Neuronal stem cell (in vitro differentiated cells): Measurements from ENCODE around the gene CHKA.

Experiments
- DNase-seq: peaks from one replicate; pipeline ENCODE4 v3.0.0-alpha.2; 2013; ENCODE audit warnings: low spot score
- H2AFZ ChIP-seq: one replicate; pipeline ENCODE4 v1.6.1; 2013; ENCODE audit warnings: mild to moderate bottlenecking, low read length, inconsistent platforms
- H2AK5ac ChIP-seq: 2 replicates; pipeline ENCODE4 v1.6.1; 2013; ENCODE audit warnings: low read depth, mild to moderate bottlenecking, inconsistent platforms, low read length, moderate library complexity, mixed read lengths
- H2BK120ac ChIP-seq: 2 replicates; pipeline ENCODE4 v1.6.1; 2013; ENCODE audit warnings: low read depth, mild to moderate bottlenecking, inconsistent platforms, low read length, moderate library complexity, mixed read lengths
- H2BK12ac ChIP-seq: one replicate; pipeline ENCODE4 v1.6.1; 2013; ENCODE audit warnings: low read length, inconsistent platforms
- H2BK15ac ChIP-seq: 2 replicates; pipeline ENCODE4 v1.6.1; 2013; ENCODE audit warnings: mild to moderate bottlenecking, low read length, inconsistent platforms, mixed read lengths
- H2BK5ac ChIP-seq: one replicate; pipeline ENCODE4 v1.6.1; 2013; ENCODE audit warnings: inconsistent platforms, mild to moderate bottlenecking, low read length, moderate library complexity
- H3K14ac ChIP-seq: one replicate; pipeline ENCODE4 v1.6.1; 2013; ENCODE audit warnings: low read length, inconsistent platforms
- H3K18ac ChIP-seq: 2 replicates; pipeline ENCODE4 v1.6.1; 2013; ENCODE audit warnings: low read length, inconsistent platforms
- H3K23ac ChIP-seq: 2 replicates; pipeline ENCODE4 v1.6.1; 2013; ENCODE audit warnings: low read depth, mild to moderate bottlenecking, mixed read lengths, low read length, inconsistent platforms; ENCODE audit not compliant: poor library complexity
- H3K27ac ChIP-seq: replicated peaks from 3 replicates; pipeline ENCODE4 v1.5.1; 2013; ENCODE audit warnings: low read length, inconsistent platforms
- H3K27me3 ChIP-seq, 3 experiments: 2 replicates each; pipeline ENCODE4 v1.6.1; 2013; ENCODE audit warnings: low read length in 3 of 3, mild to moderate bottlenecking in 2 of 3, inconsistent platforms in 1 of 3, low read depth in 1 of 3, mixed read lengths in 1 of 3, moderate library complexity in 1 of 3; ENCODE audit not compliant: control insufficient read depth in 3 of 3, insufficient read depth in 3 of 3
- H3K36me3 ChIP-seq, 2 donors: replicated peaks in 1 of 2; 2 replicates each; pipeline ENCODE4 v1.6.1; 2013; ENCODE audit warnings: low read length in 2 of 2; ENCODE audit not compliant: control insufficient read depth in 2 of 2, insufficient read depth in 2 of 2
- H3K4ac ChIP-seq: 2 replicates; pipeline ENCODE4 v1.6.1; 2013; ENCODE audit warnings: inconsistent platforms, mild to moderate bottlenecking, low read length, moderate library complexity
- H3K4me1 ChIP-seq, 2 donors: 1 replicate in 1 of 2; 2 replicates in 1 of 2; pipeline ENCODE4 v1.6.1; 2013; ENCODE audit warnings: low read length in 2 of 2, low read depth in 1 of 2; ENCODE audit not compliant: control insufficient read depth in 2 of 2, insufficient read depth in 1 of 2
- H3K4me2 ChIP-seq: one replicate; pipeline ENCODE4 v1.6.1; 2013; ENCODE audit warnings: mild to moderate bottlenecking, low read length, inconsistent platforms; ENCODE audit not compliant: insufficient read depth, poor library complexity, severe bottlenecking
- H3K4me3 ChIP-seq, 2 donors: 2 replicates each; pipeline ENCODE4 v1.5.1; 2013; ENCODE audit warnings: low read length in 2 of 2, mild to moderate bottlenecking in 2 of 2, inconsistent platforms in 1 of 2, moderate library complexity in 1 of 2
- H3K79me1 ChIP-seq: one replicate; pipeline ENCODE4 v1.6.1; 2013; ENCODE audit warnings: low read depth, mild to moderate bottlenecking, inconsistent platforms, low read length, moderate library complexity
- H3K9ac ChIP-seq: one replicate; pipeline ENCODE4 v1.6.1; 2013; ENCODE audit warnings: mild to moderate bottlenecking, low read depth, low read length, inconsistent platforms; ENCODE audit not compliant: poor library complexity
- H3K9me3 ChIP-seq, 2 donors: replicated peaks in 1 of 2; 2 replicates each; pipeline versions ENCODE3 to v1.6.1; 2013; ENCODE audit warnings: low read length in 2 of 2, mild to moderate bottlenecking in 2 of 2, inconsistent platforms in 1 of 2, low read depth in 1 of 2, mixed read lengths in 1 of 2, moderate library complexity in 1 of 2; ENCODE audit not compliant: control insufficient read depth in 2 of 2, insufficient read depth in 1 of 2
- H4K8ac ChIP-seq: one replicate; pipeline ENCODE4 v1.6.1; 2013; ENCODE audit warnings: low read depth, mild to moderate bottlenecking, inconsistent platforms, low read length, moderate library complexity
- H4K91ac ChIP-seq: one replicate; pipeline ENCODE4 v1.6.1; 2013; ENCODE audit warnings: low read length, low read depth, mild to moderate bottlenecking, inconsistent platforms; ENCODE audit not compliant: poor library complexity
- WGBS, 2 donors: extraction: QIAGEN DNeasy Blood & Tissue Kit; methylation state at CpG; one replicate each; pipeline ENCODE4 v1.1.7; 2013; ENCODE audit warnings: missing lambda C conversion rate in 2 of 2, mixed read lengths in 1 of 2; ENCODE audit not compliant: insufficient read length in 2 of 2, insufficient replicate concordance in 1 of 2; ENCODE audit errors: extremely low coverage in 2 of 2; 5-methylcytosine and 5-hydroxymethylcytosine counted together

CHKA gene

DNA sequence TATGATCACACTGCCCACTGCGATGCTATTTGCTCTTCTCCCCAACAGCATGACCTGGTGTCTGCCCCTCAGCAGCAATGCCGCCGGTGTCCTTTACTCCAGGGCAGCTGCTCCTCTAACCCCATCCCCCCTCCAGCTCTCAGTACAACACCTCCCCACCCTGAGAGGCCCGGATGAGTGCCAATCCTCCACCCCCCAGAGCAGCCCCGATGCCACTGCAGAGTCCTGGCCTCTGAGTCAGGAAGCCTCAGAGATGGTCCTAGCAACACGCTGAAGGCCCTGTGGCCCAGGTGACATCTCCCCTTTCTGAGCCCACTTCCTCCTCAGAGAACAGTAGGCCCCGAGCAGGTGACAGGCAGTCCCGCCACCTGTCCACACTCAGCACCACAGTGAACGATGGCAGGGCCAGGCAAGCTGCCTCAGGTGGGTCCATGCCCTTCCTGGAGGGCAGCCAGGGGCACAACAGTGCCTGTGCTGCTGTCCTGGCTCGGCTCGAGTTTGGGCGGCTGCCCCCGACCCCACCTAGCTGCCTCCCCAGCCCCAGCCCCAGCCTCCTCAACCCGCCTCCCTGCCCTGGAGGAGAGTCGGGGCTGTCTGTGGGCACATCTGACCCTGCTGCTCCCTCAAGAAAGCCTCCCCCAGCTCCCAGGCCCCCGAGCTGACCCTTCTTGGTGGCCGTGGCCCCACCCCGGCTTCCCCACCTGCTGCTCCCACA is 94.6 kb downstream of the CHKA start:
- H3K79me1 ChIP-seq, result peaks cover 11% of the 10 kb centered on the region
- no peak overlapping the region for H3K18ac ChIP-seq
- H3K27me3 ChIP-seq, result no peaks in the 10 kb centered on the region
- H2AK5ac ChIP-seq, result peak overlapping the region; percentile 74
- peaks cover 0 to 12% of the 10 kb centered on the region in 2 donors for H3K36me3 ChIP-seq
- peaks cover 1 to 17% of the 10 kb centered on the region in 2 donors for H3K9me3 ChIP-seq
- H3K4me2 ChIP-seq, result no peak overlapping the region
- peak overlapping the region; percentile 35 for H2BK5ac ChIP-seq
- no peak overlapping the region for H2BK120ac ChIP-seq
- H4K8ac ChIP-seq, result no peak overlapping the region
- peak overlapping the region in 1 of 2 donors; percentile 34 for H3K4me3 ChIP-seq
- H2AFZ ChIP-seq, result no peak overlapping the region
- DNase-seq, result no peak
- no peak overlapping the region for H4K91ac ChIP-seq
- H3K27ac ChIP-seq, result no peak overlapping the region
- peaks cover 8 to 10% of the 10 kb centered on the region in 2 donors for H3K4me1 ChIP-seq
- H3K23ac ChIP-seq, result no peak overlapping the region
- H3K9ac ChIP-seq, result no peak overlapping the region
- H2BK12ac ChIP-seq, result no peak overlapping the region
- WGBS, 2 donors, result no CpG with 5 or more reads among the region's 18 CpGs
- H3K4ac ChIP-seq, result no peak overlapping the region
- no peak overlapping the region for H3K14ac ChIP-seq
- no peak overlapping the region for H2BK15ac ChIP-seq

DNA sequence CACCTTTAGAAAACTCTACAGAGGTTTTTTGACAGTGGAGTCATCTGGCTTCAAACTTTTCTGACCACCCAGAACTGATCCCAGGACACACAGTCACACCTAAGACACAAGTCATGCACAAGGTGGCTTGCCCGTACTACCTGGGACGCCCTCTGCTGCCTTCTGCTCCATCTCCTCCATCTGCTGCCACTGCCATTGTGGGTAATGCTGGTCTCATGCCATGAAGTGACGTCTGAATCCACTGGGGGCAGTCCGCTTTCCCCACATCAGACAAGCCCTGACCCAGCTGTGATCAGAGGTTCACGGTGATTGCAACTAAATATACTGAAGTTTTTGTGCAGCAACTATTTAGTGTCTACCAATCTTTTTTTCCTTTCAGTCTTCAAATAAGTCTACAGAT is 96.1 kb downstream of the CHKA start:
- peaks cover 0 to 12% of the 10 kb centered on the region in 2 donors for H3K36me3 ChIP-seq
- no peak overlapping the region for H3K4me3 ChIP-seq
- H3K9me3 ChIP-seq, result peaks cover 1 to 17% of the 10 kb centered on the region in 2 donors
- no peak overlapping the region for H3K4ac ChIP-seq
- no peak overlapping the region for H3K14ac ChIP-seq
- H2BK120ac ChIP-seq, result no peak overlapping the region
- H3K9ac ChIP-seq, result peak overlapping the region; percentile 1
- H3K23ac ChIP-seq, result no peak overlapping the region
- H2AK5ac ChIP-seq, result no peak overlapping the region
- no peak overlapping the region for H3K4me2 ChIP-seq
- no peak overlapping the region for H3K18ac ChIP-seq
- H2BK12ac ChIP-seq, result no peak overlapping the region
- no peak for DNase-seq
- no peak overlapping the region for H4K91ac ChIP-seq
- H2AFZ ChIP-seq, result no peak overlapping the region
- H3K79me1 ChIP-seq, result peaks cover 3% of the 10 kb centered on the region
- no peak overlapping the region for H2BK15ac ChIP-seq
- H4K8ac ChIP-seq, result no peak overlapping the region
- H3K4me1 ChIP-seq, result peaks cover 12 to 13% of the 10 kb centered on the region in 2 donors
- WGBS, 2 donors, result no CpG with 5 or more reads among the region's 5 CpGs
- H3K27ac ChIP-seq, result no peak overlapping the region
- no peaks in the 10 kb centered on the region for H3K27me3 ChIP-seq
- no peak overlapping the region for H2BK5ac ChIP-seq

- H2BK5ac ChIP-seq, result no peak overlapping the region
- no peak overlapping the region for H3K14ac ChIP-seq
- no peak overlapping the region for H3K4me3 ChIP-seq
- no peak overlapping the region for H2AK5ac ChIP-seq
- peaks cover 11% of the 10 kb centered on the region in 2 donors for H3K4me1 ChIP-seq
- no peak overlapping the region for H2AFZ ChIP-seq
- H4K91ac ChIP-seq, result no peak overlapping the region
- H4K8ac ChIP-seq, result no peak overlapping the region
- no CpG with 5 or more reads among the region's 5 CpGs for WGBS, 2 donors
- H3K4me2 ChIP-seq, result no peak overlapping the region
- H3K23ac ChIP-seq, result no peak overlapping the region
- no peak overlapping the region for H2BK120ac ChIP-seq
- H2BK12ac ChIP-seq, result no peak overlapping the region
- no peak overlapping the region for H3K9ac ChIP-seq
- peaks cover 0 to 12% of the 10 kb centered on the region in 2 donors for H3K36me3 ChIP-seq
- no peak overlapping the region for H3K27ac ChIP-seq
- no peak overlapping the region for H3K4ac ChIP-seq
- no peak overlapping the region for H3K18ac ChIP-seq
- DNase-seq, result no peak
- peaks cover 4% of the 10 kb centered on the region for H3K79me1 ChIP-seq
- H2BK15ac ChIP-seq, result no peak overlapping the region
- H3K27me3 ChIP-seq, result no peaks in the 10 kb centered on the region
- H3K9me3 ChIP-seq, result peaks cover 1 to 17% of the 10 kb centered on the region in 2 donors
Measured at GRCh38 chr11:68024508-68024907, 96.7 kb downstream of the CHKA start.

DNA sequence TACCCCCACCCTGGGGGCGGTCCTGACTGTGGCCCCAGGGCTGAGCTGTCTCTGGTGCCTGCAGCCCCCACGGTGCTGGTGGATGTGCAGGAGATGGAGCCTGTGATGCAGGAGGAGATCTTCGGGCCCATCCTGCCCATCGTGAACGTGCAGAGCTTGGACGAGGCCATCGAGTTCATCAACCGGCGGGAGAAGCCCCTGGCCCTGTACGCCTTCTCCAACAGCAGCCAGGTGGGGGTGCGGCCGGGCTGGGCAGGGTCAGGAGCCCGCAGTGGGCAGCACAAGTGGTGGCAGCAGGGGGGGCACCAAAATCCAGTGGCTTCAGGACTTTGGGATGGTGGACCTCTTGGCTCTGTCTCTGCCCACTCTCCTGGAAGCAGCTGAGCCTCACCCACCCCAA is 98.7 kb downstream of the CHKA start:
- no peak overlapping the region for H3K27ac ChIP-seq
- peaks cover 1 to 11% of the 10 kb centered on the region in 2 donors for H3K9me3 ChIP-seq
- no peak overlapping the region for H2BK15ac ChIP-seq
- H3K18ac ChIP-seq, result no peak overlapping the region
- H4K91ac ChIP-seq, result no peak overlapping the region
- DNase-seq, result no peak
- H2AFZ ChIP-seq, result no peak overlapping the region
- no peak overlapping the region for H3K4me2 ChIP-seq
- no peak overlapping the region for H2BK120ac ChIP-seq
- peak overlapping the region; percentile 39 for H3K9ac ChIP-seq
- H3K4me1 ChIP-seq, result peaks cover 10 to 16% of the 10 kb centered on the region in 2 donors
- no peak overlapping the region for H2BK12ac ChIP-seq
- no peak overlapping the region for H3K4me3 ChIP-seq
- H4K8ac ChIP-seq, result no peak overlapping the region
- H3K23ac ChIP-seq, result no peak overlapping the region
- no CpG with 5 or more reads among the region's 13 CpGs for WGBS, 2 donors
- no peak overlapping the region for H2AK5ac ChIP-seq
- H3K4ac ChIP-seq, result no peak overlapping the region
- no peak overlapping the region for H2BK5ac ChIP-seq
- H3K36me3 ChIP-seq, result peaks cover 0 to 12% of the 10 kb centered on the region in 2 donors
- no peaks in the 10 kb centered on the region for H3K27me3 ChIP-seq
- H3K79me1 ChIP-seq, result peaks cover 2% of the 10 kb centered on the region
- no peak overlapping the region for H3K14ac ChIP-seq
